B cell (primary cell): ENCODE results near the gene CTNNA1. TPM values are rescaled to one million over a fixed set of nuclear protein-coding genes. Genes with fewer than 3 reads are reported as not detected.

Source experiments
- ATAC-seq: fragments of 200-7000 bp; cut with Tn5 transposase; one replicate; pipeline ENCODE4 v1.10.0; 2021; ENCODE audit warnings: low read depth, mild to moderate bottlenecking, moderate number of reproducible peaks, moderate library complexity
- CTCF ChIA-PET: fragments of 350-600 bp; sonication (Branson Sonifier 250); formaldehyde crosslinking; loops from one replicate; lab custom pipeline; 2021; ENCODE audit warnings: antibody characterized with exemption, inconsistent platforms; lab: Charles Lee
- POLR2A ChIA-PET: fragments of 350-600 bp; sonication (Branson Sonifier 250); formaldehyde crosslinking; loops from one replicate; lab custom pipeline; 2021; ENCODE audit warnings: antibody characterized with exemption; lab: Charles Lee
- DNase-seq: peaks from one replicate; pipeline ENCODE4 v3.0.0; 2013
- H2AFZ ChIP-seq: 2 replicates; pipeline ENCODE4 v1.6.1; 2012; ENCODE audit warnings: mild to moderate bottlenecking, low read depth, low read length; ENCODE audit not compliant: insufficient read depth, poor library complexity, severe bottlenecking
- H3K27ac ChIP-seq, 2 donors: 1 replicate in 1 of 2; 2 replicates in 1 of 2; pipeline ENCODE4 v1.5.1; 2012 to 2013; ENCODE audit warnings: low read length in 2 of 2, mild to moderate bottlenecking in 2 of 2, moderate library complexity in 1 of 2
- H3K27me3 ChIP-seq, 4 experiments: fragments of 200-600 bp in 1 of 4; sonication (generic) in 1 of 4; replicated peaks in 1 of 4; 1 replicate in 2 of 4; 2 replicates in 2 of 4; pipeline versions ENCODE4 v1.6.1 to v1.7.0; 2013 to 2016; ENCODE audit warnings: low read length in 3 of 4, mild to moderate bottlenecking in 2 of 4, mixed read lengths in 1 of 4, moderate library complexity in 1 of 4; ENCODE audit not compliant: insufficient read depth in 4 of 4, control insufficient read depth in 3 of 4; ENCODE audit errors: control extremely low read depth in 1 of 4
- H3K36me3 ChIP-seq, 2 experiments: replicated peaks in 1 of 2; 1 replicate in 1 of 2; 2 replicates in 1 of 2; pipeline versions ENCODE4 v1.6.1 to v1.7.1; 2013; ENCODE audit warnings: low read length in 1 of 2; ENCODE audit not compliant: insufficient read depth in 2 of 2, control insufficient read depth in 1 of 2; ENCODE audit errors: control extremely low read depth in 1 of 2, extremely low read depth in 1 of 2
- H3K4me1 ChIP-seq, 2 donors: fragments of 200-600 bp in 1 of 2; sonication (generic) in 1 of 2; 1 replicate in 1 of 2; 2 replicates in 1 of 2; pipeline versions ENCODE4 v1.5.1 to v1.6.1; 2013 to 2017; ENCODE audit warnings: low read length in 2 of 2; ENCODE audit not compliant: control insufficient read depth in 2 of 2, insufficient read depth in 2 of 2
- H3K4me2 ChIP-seq: replicated peaks from 2 replicates; pipeline ENCODE3; 2012; ENCODE audit warnings: mild to moderate bottlenecking, low read depth, low read length; ENCODE audit not compliant: poor library complexity, severe bottlenecking
- H3K4me3 ChIP-seq, 5 experiments: fragments of 200-600 bp in 1 of 5; sonication (generic) in 1 of 5; 1 replicate in 3 of 5; 2 replicates in 2 of 5; pipeline versions ENCODE4 v1.5.1 to v1.7.0; 2011 to 2016; ENCODE audit warnings: low read length in 4 of 5, mild to moderate bottlenecking in 4 of 5, low read depth in 2 of 5, control low read depth in 1 of 5, moderate library complexity in 1 of 5; ENCODE audit not compliant: insufficient read depth in 1 of 5; ENCODE audit errors: control extremely low read depth in 1 of 5, extremely low read depth in 1 of 5
- H3K79me2 ChIP-seq: fragments of 200-600 bp; sonication (generic); one replicate; pipeline ENCODE4 v1.6.0; 2016; ENCODE audit warnings: low read length; ENCODE audit not compliant: control insufficient read depth, insufficient read depth
- H3K9ac ChIP-seq: fragments of 200-600 bp; sonication (generic); 2 replicates; pipeline ENCODE4 v1.6.1; 2017; ENCODE audit warnings: mild to moderate bottlenecking, low read length, moderate library complexity
- H3K9me3 ChIP-seq, 3 donors: one replicate each; pipeline versions ENCODE4 v1.6.1 to v1.7.1; 2013; ENCODE audit warnings: low read length in 2 of 3; ENCODE audit not compliant: control insufficient read depth in 2 of 3, insufficient read depth in 1 of 3; ENCODE audit errors: control extremely low read depth in 1 of 3
- H4K20me1 ChIP-seq: 2 replicates; pipeline ENCODE4 v1.6.0; 2012; ENCODE audit warnings: mild to moderate bottlenecking, low read length; ENCODE audit not compliant: insufficient read depth, control insufficient read depth, poor library complexity, severe bottlenecking
- H3K27ac Mint-ChIP-seq: one replicate; pipeline ENCODE4 v1.8.0; 2021; ENCODE audit warnings: mixed read lengths
- H3K27me3 Mint-ChIP-seq: one replicate; pipeline ENCODE4 v1.8.0; 2021; ENCODE audit warnings: mixed read lengths
- H3K4me1 Mint-ChIP-seq: one replicate; pipeline ENCODE4 v1.8.0; 2021; ENCODE audit warnings: mixed read lengths
- H3K4me3 Mint-ChIP-seq: one replicate; pipeline ENCODE4 v1.8.0; 2021; ENCODE audit warnings: mixed read lengths
- H3K9me3 Mint-ChIP-seq: one replicate; pipeline ENCODE4 v1.8.0; 2022; ENCODE audit warnings: mixed read lengths; ENCODE audit not compliant: insufficient read depth
- EZH2 ChIP-seq: IDR thresholded peaks from 2 replicates; pipeline ENCODE4 v1.6.1; 2012; ENCODE audit warnings: borderline replicate concordance, low read depth, mild to moderate bottlenecking, moderate library complexity, low read length; ENCODE audit not compliant: insufficient read depth, poor library complexity, severe bottlenecking
- WGBS: methylation state at CpG from one replicate; pipeline ENCODE4 v1.1.5; 2013; ENCODE audit warnings: missing lambda C conversion rate; ENCODE audit not compliant: insufficient coverage; 5-methylcytosine and 5-hydroxymethylcytosine counted together
- intact Hi-C: fragments of 100-400 bp; cut with micrococcal nuclease; formaldehyde crosslinking; loops from one replicate; pipeline ENCODE4 v1.10.0; 2022
- polyA plus RNA-seq: library from polyadenylated mRNA; depleted of rRNA; stranded (reverse); fragments of >200 nt; gene quantifications from 2 replicates; pipeline ENCODE4 v1.2.3, GENCODE V29; 2012
- total RNA-seq, 2 donors: library from RNA; stranded (reverse); fragments of 120-200 nt in 1 of 2; gene quantifications; 1 replicate in 1 of 2; 2 replicates in 1 of 2; pipeline versions ENCODE4 v1.2.3 to v1.2.4, GENCODE V29; 2013 to 2022
- TF ChIP-seq, protein P1 (sequence below): fragments of 200-600 bp; IDR thresholded peaks from one replicate; pipeline ENCODE4 v1.8.0; 2022; ENCODE audit warnings: antibody characterized with exemption, mild to moderate bottlenecking

The CTNNA1 gene
- total and polyA plus RNA-seq, 2 donors (not counting 1 experiment from before 2014, with no cell fraction given) = 22.7 to 96.0 TPM

DNA sequence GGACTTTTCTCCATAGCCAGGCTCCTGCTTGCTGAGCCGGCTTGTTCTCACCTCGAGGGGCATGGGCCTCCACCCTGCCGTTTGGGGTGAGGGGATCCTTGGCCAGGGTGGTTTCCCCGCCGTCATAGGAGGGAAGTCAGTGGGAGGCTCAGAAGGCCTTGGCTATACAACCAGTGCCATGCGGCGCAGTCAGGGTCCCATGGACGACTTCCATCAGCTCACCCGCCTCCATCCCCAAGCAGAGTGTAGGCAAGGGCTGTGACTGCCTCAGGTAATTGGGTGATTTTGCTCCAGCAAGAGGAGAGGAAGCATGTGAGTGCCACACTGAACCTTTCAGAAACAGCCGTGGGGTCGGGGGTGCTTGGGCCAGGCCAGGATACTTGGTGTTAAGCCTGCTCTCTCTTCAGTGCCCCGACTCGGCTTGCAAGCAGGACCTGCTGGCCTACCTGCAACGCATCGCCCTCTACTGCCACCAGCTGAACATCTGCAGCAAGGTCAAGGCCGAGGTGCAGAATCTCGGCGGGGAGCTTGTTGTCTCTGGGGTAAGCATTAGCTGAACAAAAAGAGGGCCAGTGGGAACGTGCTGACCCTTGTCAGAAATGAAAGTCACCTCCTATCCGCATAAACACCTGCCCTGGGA lies 179.1 kb downstream of the CTNNA1 start:
- DNase-seq = no peak
- H2AFZ ChIP-seq = no peak overlapping the region

More for the DNA sequence above, 179.1 kb downstream of the CTNNA1 start:
- Mint-ChIP-seq H3K4me3 (no peak overlapping the region), H3K27me3 (no peaks in the 10 kb centered on the region), H3K4me1 (no peaks in the 10 kb centered on the region), H3K9me3 (no peaks in the 10 kb centered on the region), H3K27ac (no peak overlapping the region)
- Histone ChIP-seq H3K4me2 (no peak overlapping the region), H3K27ac (no peak overlapping the region), H3K27me3 (no peaks in the 10 kb centered on the region), H3K36me3 (peaks cover 1 to 42% of the 10 kb centered on the region in 2 experiments), H3K79me2 (no peaks in the 10 kb centered on the region), H3K9ac (no peak overlapping the region), H4K20me1 (no peaks in the 10 kb centered on the region), H3K4me3 (no peak overlapping the region), H3K9me3 (no peaks in the 10 kb centered on the region), H3K4me1 (no peaks in the 10 kb centered on the region)
- ChIA-PET CTCF (no interaction called here), POLR2A (no interaction called here)
- WGBS = 98% methylated on average over 13 of the region's 20 CpGs
- intact Hi-C loops = no loop called here
- no peak for ATAC-seq
- TF ChIP-seq EZH2 = no peak
- TF ChIP-seq, protein P1, sequence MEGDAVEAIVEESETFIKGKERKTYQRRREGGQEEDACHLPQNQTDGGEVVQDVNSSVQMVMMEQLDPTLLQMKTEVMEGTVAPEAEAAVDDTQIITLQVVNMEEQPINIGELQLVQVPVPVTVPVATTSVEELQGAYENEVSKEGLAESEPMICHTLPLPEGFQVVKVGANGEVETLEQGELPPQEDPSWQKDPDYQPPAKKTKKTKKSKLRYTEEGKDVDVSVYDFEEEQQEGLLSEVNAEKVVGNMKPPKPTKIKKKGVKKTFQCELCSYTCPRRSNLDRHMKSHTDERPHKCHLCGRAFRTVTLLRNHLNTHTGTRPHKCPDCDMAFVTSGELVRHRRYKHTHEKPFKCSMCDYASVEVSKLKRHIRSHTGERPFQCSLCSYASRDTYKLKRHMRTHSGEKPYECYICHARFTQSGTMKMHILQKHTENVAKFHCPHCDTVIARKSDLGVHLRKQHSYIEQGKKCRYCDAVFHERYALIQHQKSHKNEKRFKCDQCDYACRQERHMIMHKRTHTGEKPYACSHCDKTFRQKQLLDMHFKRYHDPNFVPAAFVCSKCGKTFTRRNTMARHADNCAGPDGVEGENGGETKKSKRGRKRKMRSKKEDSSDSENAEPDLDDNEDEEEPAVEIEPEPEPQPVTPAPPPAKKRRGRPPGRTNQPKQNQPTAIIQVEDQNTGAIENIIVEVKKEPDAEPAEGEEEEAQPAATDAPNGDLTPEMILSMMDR = no peak
